ENCODE results near the gene DCC. TPM values are rescaled to one million over a fixed set of nuclear protein-coding genes. Genes with fewer than 3 reads are reported as not detected.

DCC gene
- total RNA-seq, 1 experiment from 2014 or later = not detected

GRCh38 chr18:52933356-52933755 lies 593.4 kb downstream of the DCC start:
- no peaks in the 10 kb centered on the region for H3K9me3 ChIP-seq (ENCODE audit: low read length)
- H3K4me1 ChIP-seq (ENCODE audit: insufficient read depth, low read length) = peaks cover 5% of the 10 kb centered on the region
- intact Hi-C loops (cut with micrococcal nuclease) = no loop called here
- H3K9me2 ChIP-seq (replicated peaks; ENCODE audit: low read length) = no peaks in the 10 kb centered on the region
- ATAC-seq = no peak
- no peaks in the 10 kb centered on the region for H3K79me2 ChIP-seq (ENCODE audit: low read length)
- DNase-seq = no peak
- no peaks in the 10 kb centered on the region for H3K36me3 ChIP-seq (ENCODE audit: low read depth, low read length)
- no peaks in the 10 kb centered on the region for H3F3A ChIP-seq (ENCODE audit: low read length, unreplicated experiment)
- no peak overlapping the region for H3K9ac ChIP-seq (ENCODE audit: low read length)
- H3K4me3 ChIP-seq (ENCODE audit: low read length) = no peak overlapping the region
- H3K27ac ChIP-seq (ENCODE audit: low read length) = no peak overlapping the region
- H3K27me3 ChIP-seq (ENCODE audit: low read length) = no peaks in the 10 kb centered on the region
- CTCF ChIA-PET = no interaction called here
- H4K20me1 ChIP-seq (ENCODE audit: low read length) = no peaks in the 10 kb centered on the region
- POLR2A ChIA-PET (ENCODE audit: unreplicated experiment) = no interaction called here
- BruUV-seq (replicated peaks) = no TSS peak
- H2AFZ ChIP-seq (ENCODE audit: low read length) = no peak overlapping the region
- TF ChIP-seq, protein P1, sequence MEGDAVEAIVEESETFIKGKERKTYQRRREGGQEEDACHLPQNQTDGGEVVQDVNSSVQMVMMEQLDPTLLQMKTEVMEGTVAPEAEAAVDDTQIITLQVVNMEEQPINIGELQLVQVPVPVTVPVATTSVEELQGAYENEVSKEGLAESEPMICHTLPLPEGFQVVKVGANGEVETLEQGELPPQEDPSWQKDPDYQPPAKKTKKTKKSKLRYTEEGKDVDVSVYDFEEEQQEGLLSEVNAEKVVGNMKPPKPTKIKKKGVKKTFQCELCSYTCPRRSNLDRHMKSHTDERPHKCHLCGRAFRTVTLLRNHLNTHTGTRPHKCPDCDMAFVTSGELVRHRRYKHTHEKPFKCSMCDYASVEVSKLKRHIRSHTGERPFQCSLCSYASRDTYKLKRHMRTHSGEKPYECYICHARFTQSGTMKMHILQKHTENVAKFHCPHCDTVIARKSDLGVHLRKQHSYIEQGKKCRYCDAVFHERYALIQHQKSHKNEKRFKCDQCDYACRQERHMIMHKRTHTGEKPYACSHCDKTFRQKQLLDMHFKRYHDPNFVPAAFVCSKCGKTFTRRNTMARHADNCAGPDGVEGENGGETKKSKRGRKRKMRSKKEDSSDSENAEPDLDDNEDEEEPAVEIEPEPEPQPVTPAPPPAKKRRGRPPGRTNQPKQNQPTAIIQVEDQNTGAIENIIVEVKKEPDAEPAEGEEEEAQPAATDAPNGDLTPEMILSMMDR (conservative IDR thresholded peaks at IDR 0.05; ENCODE audit: low read depth, low read length) = no peak
- H3K4me2 ChIP-seq (ENCODE audit: low read length) = no peak overlapping the region

- no TSS peak for BruUV-seq (replicated peaks)
- Histone ChIP-seq H4K20me1 (ENCODE audit: low read length) (no peaks in the 10 kb centered on the region), H3K79me2 (ENCODE audit: low read length) (no peaks in the 10 kb centered on the region), H3K9ac (ENCODE audit: low read length) (no peak overlapping the region), H3K4me1 (ENCODE audit: insufficient read depth, low read length) (peaks cover 5% of the 10 kb centered on the region), H2AFZ (ENCODE audit: low read length) (no peak overlapping the region), H3K9me2 (replicated peaks; ENCODE audit: low read length) (no peaks in the 10 kb centered on the region), H3F3A (ENCODE audit: low read length, unreplicated experiment) (no peaks in the 10 kb centered on the region), H3K4me2 (ENCODE audit: low read length) (no peak overlapping the region), H3K4me3 (ENCODE audit: low read length) (no peak overlapping the region), H3K9me3 (ENCODE audit: low read length) (no peaks in the 10 kb centered on the region), H3K27ac (ENCODE audit: low read length) (peak overlapping the region; percentile 20; the same call in 1 of the 2 replicates), H3K27me3 (ENCODE audit: low read length) (no peaks in the 10 kb centered on the region), H3K36me3 (ENCODE audit: low read depth, low read length) (no peaks in the 10 kb centered on the region)
- intact Hi-C loops (cut with micrococcal nuclease) = no loop called here
- DNase-seq (peak; percentile 69), ATAC-seq (peak; percentile 62)
- ChIA-PET CTCF (no interaction called here), POLR2A (ENCODE audit: unreplicated experiment) (no interaction called here)
- TF ChIP-seq EZH2 (IDR thresholded peaks at IDR 0.05; ENCODE audit: low read length, unreplicated experiment) (no peak), EZH2phosphoT487 (IDR thresholded peaks at IDR 0.05; ENCODE audit: borderline replicate concordance, low read length) (no peak)
- TF ChIP-seq, protein P1 (conservative IDR thresholded peaks at IDR 0.05; ENCODE audit: low read depth, low read length) = no peak
These were observed 596.9 kb downstream of the DCC start for GRCh38 chr18:52936931-52937330.

DNA sequence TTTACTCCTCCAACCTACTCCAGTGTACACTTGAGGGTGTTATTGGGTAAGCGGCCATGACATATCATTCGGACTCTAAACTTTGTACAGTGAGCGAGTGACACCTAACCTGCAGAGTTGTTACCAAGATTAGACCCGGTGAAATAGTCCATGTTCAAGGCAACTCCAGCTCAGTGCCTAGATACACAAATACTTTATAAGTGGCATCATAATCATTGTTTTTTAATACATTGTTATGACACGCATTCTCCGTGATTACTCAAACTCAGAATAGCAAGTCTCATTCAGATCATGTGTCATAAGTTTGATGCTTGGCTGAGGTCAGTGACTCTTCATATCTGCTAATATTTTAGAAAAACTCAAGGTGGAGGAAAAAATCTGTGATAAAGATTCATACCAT lies 597.8 kb downstream of the DCC start:
- Histone ChIP-seq H3F3A (ENCODE audit: low read length, unreplicated experiment) (no peaks in the 10 kb centered on the region), H3K79me2 (ENCODE audit: low read length) (no peaks in the 10 kb centered on the region), H3K4me1 (ENCODE audit: insufficient read depth, low read length) (peaks cover 5% of the 10 kb centered on the region), H2AFZ (ENCODE audit: low read length) (no peak overlapping the region), H3K36me3 (ENCODE audit: low read depth, low read length) (no peaks in the 10 kb centered on the region), H3K27me3 (ENCODE audit: low read length) (no peaks in the 10 kb centered on the region), H3K4me2 (ENCODE audit: low read length) (no peak overlapping the region), H3K9ac (ENCODE audit: low read length) (no peak overlapping the region), H3K27ac (ENCODE audit: low read length) (no peak overlapping the region), H3K9me3 (ENCODE audit: low read length) (no peaks in the 10 kb centered on the region), H3K9me2 (replicated peaks; ENCODE audit: low read length) (no peaks in the 10 kb centered on the region), H3K4me3 (ENCODE audit: low read length) (no peak overlapping the region), H4K20me1 (ENCODE audit: low read length) (no peaks in the 10 kb centered on the region)
- TF ChIP-seq EZH2phosphoT487 (IDR thresholded peaks at IDR 0.05; ENCODE audit: borderline replicate concordance, low read length) = no peak
- no peak for TF ChIP-seq EZH2 (IDR thresholded peaks at IDR 0.05; ENCODE audit: low read length, unreplicated experiment)
- TF ChIP-seq, protein P1 (conservative IDR thresholded peaks at IDR 0.05; ENCODE audit: low read depth, low read length) = no peak
- no TSS peak for BruUV-seq (replicated peaks)
- ATAC-seq (no peak), DNase-seq (peak; percentile 25)
- CTCF ChIA-PET = no interaction called here
- intact Hi-C loops (cut with micrococcal nuclease) = no loop called here
- POLR2A ChIA-PET (ENCODE audit: unreplicated experiment) = no interaction called here

All from PC-3 (cell line).